ENCODE measurements around the gene COL11A2. TPM values are rescaled to one million over a fixed set of nuclear protein-coding genes. Genes with fewer than 3 reads are reported as not detected.

Gene COL11A2
- total RNA-seq, 2 donors from 2014 or later, result 0.78 to 2.3 TPM

GRCh38 chr6:33187809-33188208 lies 4.5 kb downstream of the COL11A2 start:
- ATAC-seq (no peak), DNase-seq (no peak)
- no peaks in the 10 kb centered on the region for H3K9me3 ChIP-seq
- peaks cover 0 to 6% of the 10 kb centered on the region in 2 donors for H3K27me3 ChIP-seq
- no peak for TF ChIP-seq POLR2A (IDR thresholded peaks at IDR 0.05)
- no peak for TF ChIP-seq CTCF (IDR thresholded peaks at IDR 0.05)
- H3K4me1 ChIP-seq, result peaks cover 19% of the 10 kb centered on the region
- no peak overlapping the region for H3K27ac ChIP-seq
- no peaks in the 10 kb centered on the region for H3K36me3 ChIP-seq (replicated peaks in 1 of 2; ENCODE audit: insufficient read depth in 1 of 2, low read depth in 2 of 2)
- no peak overlapping the region for H3K4me3 ChIP-seq
- whole genome bisulfite sequencing, 2 donors, result 86 to 89% methylated on average over 1 of the region's 1 CpG
- intact Hi-C loops (cut with DNase I), result no loop called here

- no peak for TF ChIP-seq CTCF (IDR thresholded peaks at IDR 0.05)
- TF ChIP-seq POLR2A (IDR thresholded peaks at IDR 0.05), result no peak
- H3K36me3 ChIP-seq (replicated peaks in 1 of 2; ENCODE audit: insufficient read depth in 1 of 2, low read depth in 2 of 2), result no peaks in the 10 kb centered on the region
- H3K4me1 ChIP-seq, result no peaks in the 10 kb centered on the region
- ATAC-seq, result no peak
- H3K9me3 ChIP-seq, result no peaks in the 10 kb centered on the region
- DNase-seq, result no peak
- no peak overlapping the region for H3K4me3 ChIP-seq
- WGBS, 2 donors, result 63 to 76% methylated on average over 4 of the region's 4 CpGs
- intact Hi-C loops (cut with DNase I), result no loop called here
- no peaks in the 10 kb centered on the region for H3K27me3 ChIP-seq
- no peak overlapping the region for H3K27ac ChIP-seq
These were observed 6.5 kb downstream of the COL11A2 start for GRCh38 chr6:33185654-33186187.

- no peaks in the 10 kb centered on the region for H3K4me1 ChIP-seq
- H3K36me3 ChIP-seq (replicated peaks in 1 of 2; ENCODE audit: insufficient read depth in 1 of 2, low read depth in 2 of 2), result no peaks in the 10 kb centered on the region
- H3K27ac ChIP-seq, result no peak overlapping the region
- WGBS, 2 donors, result 70 to 74% methylated on average over 4 to 8 of the region's 9 CpGs
- no peak overlapping the region for H3K4me3 ChIP-seq
- DNase-seq (no peak), ATAC-seq (no peak)
- H3K9me3 ChIP-seq, result no peaks in the 10 kb centered on the region
- TF ChIP-seq CTCF (IDR thresholded peaks at IDR 0.05), result no peak
- no peak for TF ChIP-seq POLR2A (IDR thresholded peaks at IDR 0.05)
- no peaks in the 10 kb centered on the region for H3K27me3 ChIP-seq
- intact Hi-C loops (cut with DNase I), result no loop called here
These were observed 7.1 kb downstream of the COL11A2 start for GRCh38 chr6:33185190-33185589.

GRCh38 chr6:33183071-33183683 lies 9.1 kb downstream of the COL11A2 start:
- no peaks in the 10 kb centered on the region for H3K36me3 ChIP-seq (replicated peaks in 1 of 2; ENCODE audit: insufficient read depth in 1 of 2, low read depth in 2 of 2)
- no peak overlapping the region for H3K4me3 ChIP-seq
- intact Hi-C loops (cut with DNase I), result no loop called here
- WGBS, 2 donors, result 70 to 86% methylated on average over 5 of the region's 5 CpGs
- no peaks in the 10 kb centered on the region for H3K27me3 ChIP-seq
- H3K9me3 ChIP-seq, result no peaks in the 10 kb centered on the region
- no peak for DNase-seq
- no peaks in the 10 kb centered on the region for H3K4me1 ChIP-seq
- ATAC-seq, result no peak
- TF ChIP-seq POLR2A (IDR thresholded peaks at IDR 0.05) (no peak), CTCF (IDR thresholded peaks at IDR 0.05) (no peak)
- no peak overlapping the region for H3K27ac ChIP-seq

GRCh38 chr6:33181141-33181540 lies 11.1 kb downstream of the COL11A2 start:
- no peaks in the 10 kb centered on the region for H3K9me3 ChIP-seq
- DNase-seq, result no peak

More at GRCh38 chr6:33181141-33181540, 11.1 kb downstream of the COL11A2 start:
- no peak overlapping the region for H3K27ac ChIP-seq
- WGBS, 2 donors, result 70 to 82% methylated on average over 7 of the region's 7 CpGs
- no peak overlapping the region for H3K4me3 ChIP-seq
- no peaks in the 10 kb centered on the region for H3K27me3 ChIP-seq
- no peak for ATAC-seq
- TF ChIP-seq CTCF (IDR thresholded peaks at IDR 0.05) (no peak), POLR2A (IDR thresholded peaks at IDR 0.05) (no peak)
- H3K36me3 ChIP-seq (replicated peaks in 1 of 2; ENCODE audit: insufficient read depth in 1 of 2, low read depth in 2 of 2), result no peaks in the 10 kb centered on the region
- intact Hi-C loops (cut with DNase I), result no loop called here
- H3K4me1 ChIP-seq, result no peaks in the 10 kb centered on the region
